K562 (cell line): Measurements from ENCODE around the gene BANP.

Experiments used
- PHF20 ChIP-seq: fragments of 450-650 bp; IDR thresholded peaks from 2 replicates; pipeline ENCODE4 v1.6.1; 2018; ENCODE audit not compliant: partially characterized antibody
- PHF8 ChIP-seq: fragments of 200-600 bp; sonication (generic); IDR thresholded peaks from 2 replicates; pipeline ENCODE4 v1.6.1; 2012; ENCODE audit warnings: mixed run types, mild to moderate bottlenecking, inconsistent platforms, low read length, moderate library complexity, borderline replicate concordance
- RFX5 ChIP-seq: IDR thresholded peaks from 2 replicates; pipeline ENCODE4 v1.6.1; 2011; ENCODE audit warnings: low read depth, mild to moderate bottlenecking, improper control_type of control experiment, low read length
- TF ChIP-seq, protein P1 (sequence below), 2 experiments: fragments of 450-650 bp; formaldehyde crosslinking in 1 of 2; IDR thresholded peaks; 2 replicates each; pipeline versions ENCODE4 v1.4.0 to v1.6.1; 2014 to 2020; ENCODE audit warnings: mild to moderate bottlenecking in 2 of 2, borderline replicate concordance in 1 of 2, low read depth in 1 of 2

DNA sequence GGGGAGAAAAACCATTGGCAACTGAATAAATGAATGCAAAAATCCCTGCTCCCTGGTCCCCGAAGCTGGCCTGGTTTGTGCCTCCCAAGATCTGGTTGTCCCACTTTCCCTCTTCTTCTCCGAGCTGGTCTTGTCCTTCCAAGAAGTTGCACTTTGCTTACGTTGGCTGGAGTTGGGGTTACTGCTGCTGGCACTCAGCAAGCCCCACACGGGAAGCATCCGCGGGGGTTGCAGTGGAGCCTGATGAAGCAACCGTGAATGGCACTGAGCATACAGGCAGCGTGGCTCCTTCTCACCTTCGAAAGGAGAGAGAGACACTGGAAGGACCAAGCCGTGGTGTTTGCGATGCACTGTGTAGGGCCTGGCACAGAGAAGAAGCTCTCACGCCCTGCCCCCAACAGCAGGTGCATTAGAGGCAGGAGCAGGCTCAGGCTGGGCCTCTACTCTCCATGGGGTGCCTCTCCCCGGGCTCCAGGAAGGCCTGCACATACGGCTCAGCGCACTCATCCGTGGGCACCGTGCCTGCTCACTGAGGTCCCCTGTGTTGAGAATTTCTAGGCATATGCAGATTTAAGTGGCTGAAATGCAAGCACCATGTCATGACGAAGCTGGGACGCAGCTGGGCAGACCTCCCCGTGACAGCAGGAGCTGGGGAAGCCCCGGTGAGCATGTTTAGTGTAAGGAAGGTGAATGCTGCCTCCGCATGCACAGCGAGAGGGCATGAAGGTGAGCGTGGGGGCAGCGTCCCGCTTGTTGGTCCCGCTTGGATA is 27.0 kb upstream of the BANP start:
- TF ChIP-seq PHF8 (no peak), RFX5 (no peak), PHF20 (no peak)
- TF ChIP-seq, protein P1, sequence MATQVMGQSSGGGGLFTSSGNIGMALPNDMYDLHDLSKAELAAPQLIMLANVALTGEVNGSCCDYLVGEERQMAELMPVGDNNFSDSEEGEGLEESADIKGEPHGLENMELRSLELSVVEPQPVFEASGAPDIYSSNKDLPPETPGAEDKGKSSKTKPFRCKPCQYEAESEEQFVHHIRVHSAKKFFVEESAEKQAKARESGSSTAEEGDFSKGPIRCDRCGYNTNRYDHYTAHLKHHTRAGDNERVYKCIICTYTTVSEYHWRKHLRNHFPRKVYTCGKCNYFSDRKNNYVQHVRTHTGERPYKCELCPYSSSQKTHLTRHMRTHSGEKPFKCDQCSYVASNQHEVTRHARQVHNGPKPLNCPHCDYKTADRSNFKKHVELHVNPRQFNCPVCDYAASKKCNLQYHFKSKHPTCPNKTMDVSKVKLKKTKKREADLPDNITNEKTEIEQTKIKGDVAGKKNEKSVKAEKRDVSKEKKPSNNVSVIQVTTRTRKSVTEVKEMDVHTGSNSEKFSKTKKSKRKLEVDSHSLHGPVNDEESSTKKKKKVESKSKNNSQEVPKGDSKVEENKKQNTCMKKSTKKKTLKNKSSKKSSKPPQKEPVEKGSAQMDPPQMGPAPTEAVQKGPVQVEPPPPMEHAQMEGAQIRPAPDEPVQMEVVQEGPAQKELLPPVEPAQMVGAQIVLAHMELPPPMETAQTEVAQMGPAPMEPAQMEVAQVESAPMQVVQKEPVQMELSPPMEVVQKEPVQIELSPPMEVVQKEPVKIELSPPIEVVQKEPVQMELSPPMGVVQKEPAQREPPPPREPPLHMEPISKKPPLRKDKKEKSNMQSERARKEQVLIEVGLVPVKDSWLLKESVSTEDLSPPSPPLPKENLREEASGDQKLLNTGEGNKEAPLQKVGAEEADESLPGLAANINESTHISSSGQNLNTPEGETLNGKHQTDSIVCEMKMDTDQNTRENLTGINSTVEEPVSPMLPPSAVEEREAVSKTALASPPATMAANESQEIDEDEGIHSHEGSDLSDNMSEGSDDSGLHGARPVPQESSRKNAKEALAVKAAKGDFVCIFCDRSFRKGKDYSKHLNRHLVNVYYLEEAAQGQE (IDR thresholded peaks at IDR 0.05; ENCODE audit: borderline replicate concordance) = no peak
- TF ChIP-seq, protein P1 (CRISPR knock-in tag; IDR thresholded peaks at IDR 0.05; ENCODE audit: low read depth) = no peak
